GM19452 (cell line): ENCODE measurements around the gene KCTD14.
"Not testable (repeated sequence)": the region's sequence is repeated elsewhere in the genome, so short reads cannot be mapped to it uniquely, and the experiment has no call there.

ENCODE experiments used
- ATAC-seq: cut with Tn5 transposase; IDR thresholded peaks from one replicate; pipeline ENCODE4 v1.9.1; 2021; ENCODE audit not compliant: unreplicated experiment

KCTD14 gene

DNA sequence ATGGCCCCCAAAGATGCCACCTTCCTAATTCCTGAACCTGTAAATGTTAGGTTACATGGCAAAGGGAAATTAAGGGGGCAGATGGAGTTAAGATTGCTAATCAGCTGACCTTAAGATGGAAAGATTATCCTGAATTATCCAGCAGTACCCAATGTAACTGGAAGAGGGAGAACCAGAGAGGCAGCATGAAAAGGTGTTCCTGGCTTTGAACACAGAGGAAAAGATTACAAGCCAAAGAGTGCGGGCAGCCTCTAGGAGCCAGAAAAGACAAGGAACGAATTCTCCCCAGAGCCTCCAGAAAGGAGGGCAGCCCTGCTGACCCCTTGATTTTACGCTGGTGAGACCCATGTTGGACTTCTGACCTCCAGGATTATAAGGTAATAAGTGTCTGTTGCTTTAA lies 25.5 kb upstream of the KCTD14 start:
- ATAC-seq: no peak

GRCh38 chr11:78046486-78046854 lies 23.4 kb upstream of the KCTD14 start:
- no peak for ATAC-seq

GRCh38 chr11:78045851-78046485 lies 22.9 kb upstream of the KCTD14 start:
- peak; percentile 58 for ATAC-seq

DNA sequence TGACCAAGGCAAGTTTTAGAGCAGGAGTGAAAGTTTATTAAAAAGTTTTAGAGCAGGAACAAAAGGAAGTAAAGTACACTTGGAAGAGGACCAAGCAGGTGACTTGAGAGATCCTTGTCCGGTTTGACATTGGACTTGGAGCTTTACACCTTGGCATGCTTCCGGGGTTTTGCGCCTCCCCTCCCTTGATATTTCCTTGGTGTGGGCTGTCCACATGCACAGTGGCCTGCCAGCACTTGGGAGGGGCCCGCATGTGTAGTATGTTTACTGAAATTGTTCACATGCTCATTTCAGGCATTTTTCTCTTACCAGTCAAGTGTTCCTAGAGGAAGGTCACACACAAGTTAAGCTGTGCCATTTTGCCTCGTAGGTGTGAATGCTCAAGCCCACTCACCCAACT lies 21.6 kb upstream of the KCTD14 start:
- ATAC-seq: no peak

DNA sequence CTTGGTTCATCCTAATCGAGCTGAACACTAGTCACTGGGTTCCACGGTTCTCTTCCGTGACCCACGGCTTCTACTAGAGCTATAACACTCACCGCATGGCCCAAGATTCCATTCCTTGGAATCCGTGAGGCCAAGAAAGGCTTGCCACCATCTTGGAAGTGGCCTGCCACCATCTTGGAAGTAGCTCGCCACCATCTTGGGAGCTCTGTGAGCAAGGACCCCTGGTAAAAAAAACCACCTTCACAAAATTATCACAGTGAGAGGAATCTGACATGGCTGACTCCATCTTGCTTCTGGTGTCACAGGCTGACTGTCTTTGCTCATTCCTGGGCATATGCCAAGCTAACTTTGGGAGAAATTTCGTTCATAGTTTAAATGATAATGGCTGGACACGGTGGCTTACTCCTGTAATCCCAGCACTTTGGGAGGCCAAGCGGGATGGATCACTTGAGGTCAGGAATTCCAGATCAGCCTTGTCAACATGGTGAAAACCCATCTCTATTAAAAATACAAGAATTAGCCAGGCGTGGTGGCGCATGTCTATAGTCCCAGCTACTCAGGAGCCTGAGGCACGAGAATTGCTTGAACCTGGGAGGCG lies 18.9 kb upstream of the KCTD14 start:
- ATAC-seq: no peak

DNA sequence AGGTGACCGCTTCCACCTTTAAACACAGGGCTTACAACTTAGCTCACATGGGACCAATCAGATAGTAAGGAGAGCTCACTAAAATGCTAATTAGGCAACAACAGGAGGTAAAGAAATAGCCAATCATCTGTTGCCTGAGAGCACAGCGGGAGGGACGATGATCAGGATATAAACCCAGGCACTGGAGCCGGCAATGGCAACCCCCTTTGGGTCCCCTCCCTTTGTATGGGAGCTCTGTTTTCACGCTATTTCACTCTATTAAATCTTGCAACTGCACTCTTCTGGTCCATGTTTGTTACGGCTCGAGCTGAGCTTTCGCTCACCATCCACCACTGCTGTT lies 18.3 kb upstream of the KCTD14 start:
- ATAC-seq: not testable (repeated sequence)

DNA sequence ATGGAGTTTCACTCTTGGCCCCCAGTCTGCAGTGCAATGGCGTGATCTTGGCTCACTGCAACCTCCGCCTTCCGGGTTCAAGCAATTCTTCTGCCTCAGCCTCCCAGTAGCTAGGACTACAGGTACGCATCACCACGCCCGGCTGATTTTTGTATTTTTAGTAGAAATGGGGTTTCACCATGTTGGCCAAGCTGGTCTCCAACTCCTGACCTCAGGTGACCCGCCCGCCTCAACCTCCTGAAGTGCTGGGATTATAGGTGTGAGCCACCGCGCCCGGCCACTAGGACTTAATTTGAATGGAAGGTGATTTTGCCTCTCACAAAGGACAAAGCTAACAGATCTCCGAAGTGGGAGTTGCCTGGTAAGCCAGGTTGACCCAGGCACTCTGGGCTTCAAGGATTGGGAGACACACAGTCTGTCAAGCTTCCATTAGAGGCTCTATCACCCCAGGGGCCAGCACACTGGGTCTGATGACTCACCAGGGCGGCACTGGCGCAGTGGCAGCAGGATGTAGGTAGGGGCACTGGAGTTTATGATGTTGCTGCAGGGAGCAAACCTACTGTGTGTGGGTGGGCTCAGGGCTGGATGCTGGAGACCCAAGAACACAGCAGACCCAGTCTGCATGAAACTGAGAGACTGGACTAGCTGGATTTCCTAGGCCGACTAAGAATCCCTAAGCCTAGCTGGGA lies 17.8 kb upstream of the KCTD14 start:
- ATAC-seq: no peak

DNA sequence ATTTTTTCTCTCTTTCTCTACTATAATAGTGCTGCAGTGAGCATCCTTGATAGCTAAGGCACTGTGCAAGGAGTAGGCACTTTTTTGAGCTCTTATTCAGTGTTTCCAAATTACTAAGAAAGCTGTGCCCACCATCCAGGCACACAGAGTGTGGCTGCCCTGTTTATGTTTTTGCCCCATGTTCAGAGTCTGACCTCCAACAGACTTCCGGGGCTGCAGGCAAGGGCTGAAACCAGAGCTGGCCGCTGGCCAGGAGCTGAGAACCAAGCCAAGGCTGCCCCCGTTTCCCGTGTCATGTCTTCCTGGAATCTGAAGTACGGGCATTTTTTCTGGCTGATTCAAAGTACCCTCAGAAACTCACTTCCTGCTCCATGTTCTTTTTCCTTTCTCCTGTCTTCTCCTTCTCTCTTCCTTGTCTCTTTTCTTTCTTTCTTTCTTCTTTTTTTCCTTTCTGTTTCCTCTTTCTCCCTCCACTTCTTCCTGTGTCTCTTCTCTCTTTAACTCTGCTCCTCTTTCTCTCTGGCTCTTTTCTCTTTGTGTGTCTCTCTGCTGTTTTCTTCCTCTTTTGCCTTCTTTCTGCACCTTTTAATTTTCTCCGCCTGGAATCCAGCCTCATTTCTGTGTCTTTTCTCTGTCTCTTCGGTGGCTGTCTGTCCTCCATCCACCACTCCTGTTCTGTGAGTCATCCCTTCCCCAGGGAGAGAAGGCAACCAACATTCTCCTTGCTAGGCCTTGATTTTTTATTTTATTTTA lies 17.0 kb upstream of the KCTD14 start:
- ATAC-seq: no peak

DNA sequence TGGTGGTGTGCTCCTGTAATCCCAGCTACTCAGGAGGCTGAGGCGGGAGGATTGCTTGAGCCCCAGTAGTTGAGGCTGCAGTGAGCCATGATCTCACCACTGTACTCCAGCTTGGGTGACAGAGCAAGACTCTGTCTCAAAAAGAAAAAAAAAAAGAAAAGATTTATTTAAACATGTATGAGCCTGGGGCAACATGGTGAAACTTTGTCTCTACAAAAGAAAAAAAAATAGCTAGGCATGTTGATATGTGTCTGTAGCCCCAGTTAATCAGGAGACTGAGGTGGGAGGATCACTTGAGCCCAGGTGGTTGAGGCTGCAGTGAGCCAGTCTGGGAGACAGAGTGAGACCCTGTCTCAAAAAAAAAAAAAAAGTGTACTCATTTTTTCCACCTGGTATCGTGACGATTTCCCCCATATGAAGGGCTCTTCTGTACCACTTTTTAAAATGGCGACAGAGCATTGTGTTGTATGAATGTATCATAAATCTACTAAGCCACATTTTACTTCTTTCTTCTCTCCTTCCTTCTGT lies 16.4 kb upstream of the KCTD14 start:
- ATAC-seq: no peak

DNA sequence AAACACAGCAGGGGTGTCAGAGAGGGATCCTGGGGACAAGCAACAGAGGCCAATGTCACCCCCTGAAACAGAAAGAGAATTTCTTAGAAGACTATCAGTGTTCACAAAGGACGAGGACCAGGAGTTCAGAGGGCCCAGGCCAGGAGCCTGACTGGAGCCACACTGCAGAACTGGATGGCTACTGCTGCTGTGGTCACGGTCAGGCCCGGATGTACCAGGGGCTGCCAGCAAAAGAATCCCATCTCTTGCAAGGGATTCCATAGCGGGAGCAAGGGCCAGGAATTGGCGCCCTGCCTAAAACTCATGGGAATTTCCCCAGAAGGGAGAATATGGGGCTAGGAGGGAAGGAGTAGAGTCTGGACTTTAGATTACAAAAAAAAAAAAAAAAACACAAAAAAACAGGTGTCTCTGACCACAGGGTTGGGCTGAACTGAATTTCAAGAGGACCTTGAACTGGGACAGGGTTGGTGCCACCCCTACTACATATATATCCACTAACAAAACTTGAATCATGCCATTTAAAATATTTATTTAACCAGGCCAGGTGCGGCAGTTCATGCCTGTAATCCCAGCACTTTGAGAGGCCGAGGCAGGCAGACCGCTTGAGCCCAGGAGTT lies 15.7 kb upstream of the KCTD14 start:
- no peak for ATAC-seq

DNA sequence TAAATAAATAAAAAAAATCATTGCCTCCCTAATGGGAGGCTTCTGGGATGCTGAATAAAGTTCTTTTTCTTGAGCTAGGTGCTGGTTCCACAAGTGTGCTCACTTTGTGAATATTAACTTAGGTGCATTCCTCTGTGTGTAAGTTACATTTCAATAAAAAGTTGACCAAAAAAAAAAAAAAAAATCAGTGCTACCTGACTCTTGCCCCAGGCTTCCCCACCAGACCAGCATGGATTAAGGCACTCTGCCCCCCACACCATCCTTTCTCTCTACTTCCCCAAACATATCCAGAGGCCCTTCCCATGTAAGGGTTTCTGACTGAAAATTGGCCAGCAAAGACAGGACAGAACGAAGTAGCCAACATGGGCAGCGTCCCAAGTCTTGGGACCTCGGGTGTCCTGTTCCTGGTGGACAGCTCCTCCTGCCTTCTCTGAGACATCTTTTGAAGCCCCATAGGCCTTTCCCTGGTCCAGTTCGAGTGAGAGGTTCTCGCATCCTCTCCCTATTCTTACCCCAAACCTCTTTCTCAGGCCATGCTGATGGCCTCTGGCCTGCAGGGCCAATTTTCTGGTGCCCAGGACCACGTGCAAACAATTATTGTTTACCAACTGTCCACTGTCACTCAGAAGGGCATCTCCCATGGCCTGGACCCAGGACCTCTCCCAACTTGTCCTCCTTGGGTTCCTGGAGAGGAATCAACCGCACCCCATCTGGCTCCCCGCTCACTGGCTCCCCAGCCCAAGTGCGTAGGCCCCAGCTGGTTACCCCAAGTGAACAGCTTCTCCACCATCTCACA lies 14.9 kb upstream of the KCTD14 start:
- no peak for ATAC-seq

DNA sequence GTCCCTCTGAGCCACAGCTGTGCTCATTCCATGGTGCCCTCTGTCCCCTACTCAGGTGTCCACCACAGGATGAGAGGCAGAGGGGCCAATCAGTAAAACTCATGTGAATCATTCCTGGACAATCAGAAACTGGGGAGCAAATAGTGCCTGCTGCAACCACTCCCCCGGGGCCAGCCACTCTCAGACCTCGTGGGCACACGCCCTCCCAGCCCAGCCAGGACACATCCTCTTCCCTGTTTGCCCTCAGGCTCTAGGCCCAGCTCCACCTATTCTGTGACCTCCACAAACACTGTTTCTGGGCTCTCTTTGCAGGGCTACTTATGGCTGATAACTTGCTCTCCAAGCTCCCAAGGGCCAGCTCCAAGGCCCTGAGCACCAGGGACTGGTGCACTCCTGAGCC lies 14.0 kb upstream of the KCTD14 start:
- ATAC-seq: no peak

DNA sequence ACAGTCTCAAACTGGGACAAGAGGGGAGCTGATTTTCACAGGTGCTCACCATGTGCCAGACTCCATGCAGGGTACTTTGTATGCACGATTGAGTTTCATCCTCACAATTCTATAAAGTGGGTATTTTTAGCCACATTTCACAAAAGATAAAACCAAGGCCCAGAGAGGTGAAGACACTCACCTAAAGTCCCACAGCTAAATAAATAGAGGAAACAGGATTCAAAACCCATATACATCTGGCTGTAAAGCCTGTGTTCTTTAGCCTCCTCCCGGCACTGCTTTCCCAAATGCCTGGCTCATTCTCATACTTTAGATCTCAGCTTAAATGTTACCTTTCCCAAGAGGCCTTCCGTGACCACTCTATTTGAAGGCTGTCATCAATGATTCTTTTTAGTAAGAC lies 13.2 kb upstream of the KCTD14 start:
- no peak for ATAC-seq

- no peak for ATAC-seq
Observed at GRCh38 chr11:78034623-78035022, 11.5 kb upstream of the KCTD14 start.

- no peak for ATAC-seq
Observed at GRCh38 chr11:78033040-78033439, 10.0 kb upstream of the KCTD14 start.

- ATAC-seq: no peak
Observed at GRCh38 chr11:78032090-78032489, 9.0 kb upstream of the KCTD14 start.

- peak; percentile 85 for ATAC-seq
Observed at GRCh38 chr11:78031629-78032028, 8.6 kb upstream of the KCTD14 start.

GRCh38 chr11:78030429-78031325 lies 7.6 kb upstream of the KCTD14 start:
- ATAC-seq: no peak

- ATAC-seq: not testable (repeated sequence)
Observed at GRCh38 chr11:78028423-78028822, 5.3 kb upstream of the KCTD14 start.
